Body of pancreas (tissue), 4 donors: ENCODE measurements around the gene SOCS3. TPM values are rescaled to one million over a fixed set of nuclear protein-coding genes. Genes with fewer than 3 reads are reported as not detected.

ENCODE experiments used
- ATAC-seq: fragments of 150-250 bp; one replicate; pipeline ENCODE4 v1.9.1; 2016
- DNase-seq, 4 donors: peaks; one replicate each; pipeline ENCODE4 v3.0.0-alpha.2; 2019
- H3K27ac ChIP-seq, 4 donors: fragments of 200-600 bp; sonication (generic); 1 replicate in 3 of 4; 2 replicates in 1 of 4; pipeline versions ENCODE4 v1.5.1 to v1.6.1; 2016 to 2019; ENCODE audit warnings: mild to moderate bottlenecking in 1 of 4, mixed read lengths in 1 of 4, moderate library complexity in 1 of 4
- H3K27me3 ChIP-seq, 2 donors: fragments of 200-600 bp; sonication (generic); one replicate each; pipeline ENCODE4 v1.6.0; 2016; ENCODE audit warnings: mild to moderate bottlenecking in 1 of 2
- H3K36me3 ChIP-seq, 2 donors: fragments of 200-600 bp; sonication (generic); replicated peaks in 1 of 2; 2 replicates each; pipeline ENCODE4 v1.5.1; 2016; ENCODE audit warnings: low read depth in 2 of 2; ENCODE audit not compliant: insufficient read depth in 1 of 2
- H3K4me1 ChIP-seq: fragments of 200-600 bp; sonication (generic); one replicate; pipeline ENCODE4 v1.6.0; 2016
- H3K4me3 ChIP-seq, 2 donors: fragments of 200-600 bp; sonication (generic); 1 replicate in 1 of 2; 2 replicates in 1 of 2; pipeline ENCODE4 v1.5.1; 2016 to 2019
- H3K9me3 ChIP-seq, 3 donors: fragments of 200-600 bp; sonication (generic); 1 replicate in 2 of 3; 2 replicates in 1 of 3; pipeline ENCODE4 v1.5.1; 2016
- CTCF ChIP-seq, 7 experiments: fragments of 450-650 bp in 4 of 7; fragments of 200-600 bp in 3 of 7; sonication (generic) in 3 of 7; IDR thresholded peaks; one replicate each; pipeline ENCODE4 v1.5.1; 2016 to 2019; ENCODE audit warnings: antibody characterized with exemption in 7 of 7
- POLR2A ChIP-seq, 3 donors: fragments of 450-650 bp; IDR thresholded peaks; one replicate each; pipeline ENCODE4 v1.6.1; 2016; ENCODE audit warnings: antibody characterized with exemption in 3 of 3, mild to moderate bottlenecking in 2 of 3
- WGBS, 2 donors: methylation state at CpG; one replicate each; pipeline ENCODE4 v1.1.5; 2017; 5-methylcytosine and 5-hydroxymethylcytosine counted together
- intact Hi-C: fragments of 100-400 bp; cut with DNase I; formaldehyde crosslinking; loops from one replicate; pipeline ENCODE4 v1.15.1; 2023
- total RNA-seq, 2 donors: library from RNA; depleted of rRNA; stranded (reverse); fragments of >200 nt; gene quantifications; one replicate each; pipeline ENCODE4 v1.1.0, GENCODE V29; 2016

The SOCS3 gene
- total RNA-seq, 2 donors from 2014 or later, result 21.0 to 63.9 TPM

GRCh38 chr17:78345791-78346494 is 13.9 kb downstream of the SOCS3 start:
- Histone ChIP-seq H3K27ac (peak overlapping the region in 1 of 4 donors; percentile 38), H3K4me3 (no peak overlapping the region), H3K36me3 (no peaks in the 10 kb centered on the region), H3K27me3 (no peaks in the 10 kb centered on the region), H3K4me1 (peaks cover 52% of the 10 kb centered on the region), H3K9me3 (no peaks in the 10 kb centered on the region)
- TF ChIP-seq POLR2A (IDR thresholded peaks at IDR 0.05) (no peak), CTCF (IDR thresholded peaks at IDR 0.05) (no peak)
- intact Hi-C loops, result no loop called here
- 55 to 81% methylated on average over 8 to 10 of the region's 10 CpGs for WGBS, 2 donors
- DNase-seq (peak in 3 of 4 donors; percentile 59 to 77 (median 64)), ATAC-seq (no peak)

- ATAC-seq, result no peak
- H3K27me3 ChIP-seq, result no peaks in the 10 kb centered on the region
- no peak for DNase-seq
- WGBS, 2 donors, result 63 to 81% methylated on average over 4 to 8 of the region's 8 CpGs
- no peak overlapping the region for H3K27ac ChIP-seq
- intact Hi-C loops, result no loop called here
- no peaks in the 10 kb centered on the region for H3K36me3 ChIP-seq
- H3K4me3 ChIP-seq, result no peak overlapping the region
- H3K9me3 ChIP-seq, result no peaks in the 10 kb centered on the region
- TF ChIP-seq POLR2A (IDR thresholded peaks at IDR 0.05), result no peak
- H3K4me1 ChIP-seq, result peaks cover 52% of the 10 kb centered on the region
Measured at GRCh38 chr17:78345172-78345571, 14.7 kb downstream of the SOCS3 start.

GRCh38 chr17:78344666-78345065 is 15.2 kb downstream of the SOCS3 start:
- DNase-seq (no peak), ATAC-seq (no peak)
- Histone ChIP-seq H3K4me1 (peaks cover 52% of the 10 kb centered on the region), H3K36me3 (no peaks in the 10 kb centered on the region), H3K4me3 (no peak overlapping the region), H3K27ac (no peak overlapping the region), H3K9me3 (no peaks in the 10 kb centered on the region), H3K27me3 (no peaks in the 10 kb centered on the region)
- 70 to 84% methylated on average over 2 to 10 of the region's 10 CpGs for WGBS, 2 donors
- no peak for TF ChIP-seq CTCF (IDR thresholded peaks at IDR 0.05)
- TF ChIP-seq POLR2A (IDR thresholded peaks at IDR 0.05), result no peak
- intact Hi-C loops, result no loop called here

GRCh38 chr17:78343543-78344201 is 16.2 kb downstream of the SOCS3 start:
- peaks cover 52% of the 10 kb centered on the region for H3K4me1 ChIP-seq
- ATAC-seq, result no peak
- peak in 1 of 4 donors; percentile 46 for DNase-seq

More at GRCh38 chr17:78343543-78344201, 16.2 kb downstream of the SOCS3 start:
- no peaks in the 10 kb centered on the region for H3K9me3 ChIP-seq
- H3K27ac ChIP-seq, result peak overlapping the region in 2 of 4 donors; percentile 86 to 88
- intact Hi-C loops, result no loop called here
- 79 to 95% methylated on average over 11 to 19 of the region's 19 CpGs for WGBS, 2 donors
- H3K36me3 ChIP-seq, result no peaks in the 10 kb centered on the region
- no peak overlapping the region for H3K4me3 ChIP-seq
- no peaks in the 10 kb centered on the region for H3K27me3 ChIP-seq
- no peak for TF ChIP-seq POLR2A (IDR thresholded peaks at IDR 0.05)
- no peak for TF ChIP-seq CTCF (IDR thresholded peaks at IDR 0.05)
